Activated T-cell treated with anti-CD3 and anti-CD28 coated beads for 1 hour (primary cell): ENCODE data around the gene STX5.
"Not testable (repeated sequence)": the region's sequence is repeated elsewhere in the genome, so short reads cannot be mapped to it uniquely, and the experiment has no call there.

Source experiments
- DNase-seq: peaks from one replicate; pipeline ENCODE4 v3.0.0-alpha.2; 2020; ENCODE audit warnings: low read depth

Gene STX5

DNA sequence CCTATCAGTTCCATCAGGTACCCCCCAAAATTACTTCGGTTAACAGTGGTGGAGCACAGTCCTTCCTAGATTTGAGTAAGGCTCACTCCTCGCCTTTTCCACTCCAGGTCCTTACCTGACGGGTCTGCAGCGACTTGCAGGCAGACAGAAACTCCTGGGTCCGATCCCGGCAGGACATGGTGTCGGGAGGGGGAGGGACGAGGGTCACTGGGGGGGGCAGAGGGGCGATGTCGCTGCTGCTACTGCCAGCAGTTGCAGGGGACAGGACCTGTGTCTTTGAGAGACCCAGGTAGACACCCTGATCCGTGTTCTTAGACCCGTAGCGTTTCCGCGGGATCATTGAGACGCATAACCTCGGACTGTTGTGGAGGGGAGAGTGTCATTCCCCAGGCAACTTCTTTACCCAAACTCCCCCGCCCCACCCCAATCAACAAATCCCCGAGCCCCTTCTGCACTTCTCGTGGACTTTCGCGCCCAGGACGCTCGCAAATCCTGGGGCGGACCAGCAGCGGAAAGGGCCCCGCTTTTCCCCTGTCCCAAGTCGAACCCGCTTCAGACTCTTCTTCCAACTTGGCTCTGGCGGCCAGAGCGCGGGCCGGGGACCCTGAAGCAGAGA lies 839 bp downstream of the STX5 start:
- DNase-seq, result no peak

DNA sequence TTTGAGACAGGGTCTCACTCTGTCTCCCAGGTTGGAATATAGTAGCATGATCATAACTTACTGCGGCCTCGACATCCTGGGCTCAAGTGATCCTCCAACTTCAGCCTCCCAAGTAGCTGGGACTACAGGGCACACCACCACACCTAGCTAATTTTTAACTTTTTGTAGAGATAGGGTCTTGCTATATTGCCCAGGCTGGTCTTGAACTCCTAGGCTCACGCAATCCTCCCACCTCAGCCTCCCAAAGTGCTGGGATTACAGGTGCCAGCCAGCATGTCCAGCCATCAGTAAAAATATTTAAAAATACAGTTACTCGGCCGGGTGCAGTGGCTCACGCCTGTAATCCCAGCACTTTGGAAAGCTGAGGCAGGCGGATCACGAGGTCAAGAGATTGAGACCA lies 3.7 kb downstream of the STX5 start:
- DNase-seq, result not testable (repeated sequence)

DNA sequence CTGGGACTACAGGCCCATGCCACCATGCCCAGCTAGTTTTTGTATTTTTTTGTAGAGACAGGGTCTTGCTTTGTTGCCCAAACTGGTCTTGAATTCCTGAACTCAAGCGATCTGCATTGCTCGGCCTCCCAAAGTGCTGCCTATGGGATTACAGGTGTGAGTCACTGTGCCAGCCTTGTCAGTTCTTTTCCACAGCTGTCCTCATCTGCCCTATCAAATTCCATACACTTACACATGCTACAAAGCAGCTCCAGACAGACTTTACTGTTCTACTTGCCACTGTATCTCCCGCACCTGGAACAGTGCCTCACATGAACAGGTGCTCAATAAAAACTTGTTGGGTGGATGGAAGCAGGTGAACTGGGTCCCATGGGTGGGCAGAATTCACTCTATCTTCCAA lies 8.2 kb downstream of the STX5 start:
- no peak for DNase-seq

DNA sequence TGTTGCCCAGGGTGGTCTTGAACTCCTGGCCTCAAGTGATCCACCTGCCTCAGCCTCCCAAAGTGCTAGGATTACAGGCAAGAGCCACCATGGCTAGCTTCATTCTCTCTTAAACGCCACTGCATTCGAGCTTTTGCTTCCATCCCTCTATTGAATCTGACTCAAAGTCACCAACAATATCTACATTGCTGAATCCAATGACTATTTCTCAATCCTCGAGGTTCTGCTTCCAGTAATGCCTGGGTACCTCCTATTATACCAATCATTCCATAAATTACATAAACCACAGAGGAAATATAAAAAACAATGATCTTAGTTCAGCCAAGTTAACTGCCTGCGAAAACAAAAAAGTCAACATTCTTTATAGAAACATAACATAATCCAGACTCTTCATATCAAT lies 14.7 kb downstream of the STX5 start:
- no peak for DNase-seq

DNA sequence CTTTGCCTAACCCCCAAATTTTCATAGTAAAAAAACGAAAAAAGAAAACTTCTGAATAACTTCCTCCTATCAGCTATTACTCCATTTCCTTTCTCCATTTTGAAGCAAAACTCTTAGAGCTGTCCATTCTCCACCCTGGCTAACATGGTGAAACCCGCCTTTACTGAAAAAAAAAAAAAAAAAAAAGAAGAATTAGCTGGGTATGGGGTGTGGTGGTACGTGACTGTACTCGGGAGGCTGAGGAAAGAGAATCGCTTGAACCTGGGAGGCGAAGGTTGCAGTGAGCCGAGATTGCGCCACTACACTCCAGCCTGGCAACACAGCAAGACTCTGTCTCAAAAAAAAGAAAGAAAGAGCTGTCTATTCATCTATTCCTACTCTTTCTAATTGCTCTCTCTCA lies 15.3 kb downstream of the STX5 start:
- DNase-seq, result no peak

DNA sequence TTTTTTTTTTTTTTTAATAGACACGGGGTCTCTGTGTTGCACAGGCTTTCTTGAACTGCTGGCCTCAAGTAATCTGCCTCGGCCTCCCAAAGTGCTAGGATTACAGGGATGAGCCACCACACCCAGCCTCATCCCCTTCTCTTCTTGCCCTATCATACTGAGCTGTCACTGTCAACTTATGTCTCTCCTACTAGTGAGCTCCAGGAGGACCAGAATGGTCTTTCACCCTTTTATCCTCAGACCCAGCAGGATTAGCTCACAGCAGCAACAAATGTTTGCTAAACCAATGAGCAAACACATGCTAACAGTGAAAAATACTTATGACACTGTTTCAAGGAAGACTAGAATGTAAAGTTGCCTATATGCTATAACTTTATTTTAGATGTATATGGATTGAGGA lies 20.2 kb downstream of the STX5 start:
- DNase-seq, result no peak

DNA sequence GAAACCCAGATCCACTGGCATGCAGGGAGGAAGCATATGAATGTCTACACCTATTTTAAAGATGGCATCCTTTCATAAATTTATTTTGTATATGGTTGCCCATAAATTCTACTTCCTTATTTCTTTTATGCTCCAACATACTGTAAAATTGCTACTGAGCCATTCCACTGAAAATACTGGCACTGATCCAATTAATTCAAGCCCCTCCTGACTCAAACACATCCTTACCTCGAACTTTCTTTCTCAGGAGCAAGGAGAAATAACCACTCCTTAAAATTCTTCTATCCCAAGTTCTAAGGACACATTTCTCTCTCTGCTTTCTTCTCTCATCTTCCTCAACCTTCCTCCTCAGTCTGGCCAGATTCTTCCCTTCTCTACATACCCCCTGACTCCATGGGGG lies 21.1 kb downstream of the STX5 start:
- DNase-seq, result no peak

DNA sequence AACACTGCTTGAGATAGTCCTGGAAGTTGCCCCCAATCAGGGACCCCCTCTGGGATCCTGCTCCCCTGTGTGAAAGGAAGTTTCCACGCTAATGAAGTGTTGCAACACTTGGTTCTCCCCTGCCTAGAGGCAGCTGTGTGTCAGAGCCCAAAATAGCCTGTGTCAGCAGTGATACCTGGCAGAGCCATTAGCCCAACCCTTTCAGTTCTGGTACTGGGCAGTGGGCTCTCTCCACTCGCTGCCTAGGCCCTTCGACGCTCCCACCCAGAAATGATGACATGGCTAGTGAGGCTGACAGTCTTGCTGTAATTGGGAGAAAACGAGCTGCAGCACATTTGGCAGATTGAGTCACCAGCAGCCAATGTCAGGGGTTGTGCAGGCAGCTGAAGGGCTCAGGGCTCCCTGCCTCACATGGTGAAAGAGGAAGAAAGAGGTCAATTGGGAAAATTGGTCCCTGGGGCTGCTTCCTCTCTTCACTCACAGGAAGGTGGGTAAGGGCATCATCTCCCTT lies 25.2 kb downstream of the STX5 start:
- no peak for DNase-seq

DNA sequence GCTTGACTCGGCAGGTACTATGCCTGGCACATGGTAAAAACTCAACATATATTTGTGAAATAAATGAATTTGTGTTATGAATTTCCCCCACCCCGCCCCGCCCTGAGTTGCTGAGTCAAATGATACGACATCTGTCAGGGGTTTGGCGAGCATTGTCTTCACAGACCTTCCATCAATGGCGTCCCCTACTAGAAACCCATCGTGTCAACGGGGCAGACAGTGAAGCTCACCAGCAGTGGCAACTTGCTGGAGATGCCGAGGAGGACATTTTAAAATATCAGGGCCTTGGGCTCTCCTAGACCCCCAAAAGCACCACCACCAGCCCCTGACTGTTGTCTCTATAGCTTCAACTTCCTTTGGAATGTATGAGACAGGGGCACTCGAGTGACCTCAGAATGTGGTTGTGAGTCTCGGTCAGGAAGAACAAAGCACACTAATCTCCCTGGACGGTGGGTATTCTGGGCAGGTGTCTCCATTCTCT lies 25.9 kb downstream of the STX5 start:
- DNase-seq, result no peak

DNA sequence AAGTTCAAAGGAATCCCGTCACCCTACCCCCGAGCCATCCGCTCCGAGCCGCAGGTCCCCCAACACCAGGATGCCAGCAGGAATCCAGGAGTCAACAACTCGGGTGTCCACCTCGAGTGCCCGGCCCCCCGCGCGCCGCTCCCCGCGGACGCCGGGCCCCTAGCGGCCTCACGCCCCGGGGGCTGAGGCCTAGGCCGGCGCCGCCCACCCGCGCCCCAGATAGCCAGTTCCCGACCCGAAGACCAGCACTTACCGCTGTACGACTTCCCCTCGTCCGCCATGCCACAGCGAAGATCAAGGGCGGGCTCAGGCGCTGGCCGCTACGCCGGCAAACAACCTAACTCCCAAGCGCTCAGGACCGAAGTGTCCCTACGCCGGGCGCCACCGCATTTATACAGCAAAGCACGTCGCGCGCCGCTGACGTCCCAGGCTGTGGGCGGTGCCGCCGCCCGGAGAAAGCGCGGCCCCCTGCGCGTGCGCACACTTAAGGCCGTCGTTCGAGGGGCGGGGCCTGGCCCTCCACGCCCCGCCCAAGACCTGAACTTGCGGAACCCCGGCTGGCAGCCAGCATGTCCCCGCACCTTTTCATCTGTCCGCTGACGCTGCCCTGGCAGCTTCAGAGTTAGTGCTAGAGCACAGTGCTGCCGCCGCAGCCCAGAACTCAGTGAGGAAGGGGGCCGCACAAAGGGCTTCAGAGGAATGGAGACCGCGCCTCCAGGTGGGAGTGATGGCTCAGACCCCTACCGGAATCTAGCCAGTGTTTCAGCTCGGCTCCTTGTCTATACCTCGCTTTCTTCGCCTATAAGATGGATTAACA lies 26.6 kb downstream of the STX5 start, which contains the start of gene NXF1:
TSS of gene NXF1 (minus strand) at position 365 of the 817 bp plus-strand sequence. CDS start at position 281, 84 bp downstream.
- DNase-seq, result peak; percentile 96

DNA sequence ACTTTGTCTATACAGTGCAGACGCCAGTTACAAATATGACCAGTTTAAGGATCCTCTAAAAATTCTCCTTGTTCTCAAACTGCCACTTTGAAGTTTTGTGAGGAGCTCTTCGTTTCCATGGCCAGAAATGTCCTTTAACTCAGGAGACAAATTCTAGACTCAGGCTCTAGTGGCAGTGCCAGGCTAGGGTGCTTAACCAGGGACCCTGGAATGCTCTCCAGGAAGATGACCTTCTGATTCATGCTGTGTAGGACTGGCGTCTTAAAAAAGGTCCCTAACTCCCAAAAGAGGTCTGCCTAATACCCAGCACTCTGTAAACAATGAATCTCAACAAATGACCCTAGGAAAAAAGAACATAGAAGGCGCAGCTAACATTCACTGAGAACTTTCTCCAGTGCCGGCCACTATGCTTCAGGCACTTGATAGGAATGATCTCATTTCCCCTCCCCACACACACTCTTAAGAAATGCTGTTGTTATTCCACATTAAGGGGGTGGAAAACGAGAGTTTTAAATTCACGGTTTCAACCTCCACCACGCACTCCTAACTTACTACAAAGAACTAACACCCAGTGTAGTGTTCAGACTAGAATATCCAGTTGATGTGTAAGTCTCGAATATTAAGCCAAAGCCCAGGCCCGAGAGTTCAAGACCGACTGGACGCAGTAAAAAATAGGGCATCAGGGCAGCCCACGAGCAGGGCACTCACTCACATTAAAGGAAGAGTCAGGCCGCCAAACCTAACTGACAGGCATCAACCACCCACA lies 27.4 kb downstream of the STX5 start:
- no peak for DNase-seq

DNA sequence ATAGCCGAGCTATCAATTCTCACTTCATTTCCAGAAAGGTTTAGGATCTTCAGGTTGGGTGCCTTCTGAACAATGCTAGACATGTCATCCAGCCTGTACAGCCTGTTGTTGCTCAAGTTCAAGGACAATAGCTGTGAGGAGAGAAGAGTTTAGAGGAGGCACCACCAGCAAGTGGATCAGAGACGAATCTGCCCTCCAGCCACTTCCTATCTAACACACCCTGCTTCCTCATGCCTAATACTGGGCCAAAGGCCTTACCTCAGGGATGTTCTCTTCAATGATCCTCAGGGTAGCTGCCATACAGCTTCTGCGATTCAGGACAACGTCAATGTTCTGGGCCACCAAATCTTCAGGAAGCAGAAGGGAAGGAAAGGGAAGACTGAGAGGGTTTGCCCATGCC lies 30.8 kb downstream of the STX5 start:
- DNase-seq, result no peak

DNA sequence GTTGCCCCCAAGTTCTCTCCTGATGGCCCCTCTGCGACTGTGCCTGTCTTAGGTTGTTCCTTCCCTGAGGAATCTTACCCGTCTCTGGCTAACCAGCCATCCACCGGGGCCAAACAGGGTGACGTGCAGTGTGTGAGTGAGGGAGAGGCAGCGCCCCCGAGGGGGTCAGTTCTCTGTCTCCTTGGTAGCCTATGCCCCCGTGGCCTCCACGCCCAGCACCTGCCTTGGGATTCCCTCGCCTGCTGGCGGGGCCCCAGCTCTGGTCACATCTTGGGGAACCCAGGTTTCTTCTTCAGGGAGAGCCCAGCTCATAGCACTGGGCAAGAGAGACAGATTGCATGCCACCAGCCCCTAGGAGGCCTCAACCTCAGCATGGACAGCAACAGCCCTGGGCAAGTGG lies 32.4 kb downstream of the STX5 start:
- DNase-seq, result no peak

DNA sequence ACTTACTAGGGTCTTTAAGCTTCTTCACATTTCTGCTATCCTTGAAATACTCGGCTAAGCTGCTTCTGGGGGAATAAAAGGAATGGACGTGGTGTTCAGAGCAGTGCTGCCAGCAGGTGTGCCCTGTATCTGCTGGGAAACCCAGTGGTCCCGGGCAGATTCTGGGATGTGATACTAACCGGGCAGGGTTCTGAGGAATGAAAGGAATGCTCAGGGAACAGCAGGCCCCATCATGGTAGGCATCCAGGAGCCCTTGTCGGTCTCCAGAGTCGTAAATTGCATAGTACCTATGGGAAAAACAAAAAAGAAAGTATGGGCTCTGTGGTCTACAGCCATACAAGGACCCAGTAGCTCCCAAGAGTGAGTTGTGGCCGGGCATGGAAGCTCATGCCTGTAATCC lies 35.6 kb downstream of the STX5 start:
- DNase-seq, result no peak

DNA sequence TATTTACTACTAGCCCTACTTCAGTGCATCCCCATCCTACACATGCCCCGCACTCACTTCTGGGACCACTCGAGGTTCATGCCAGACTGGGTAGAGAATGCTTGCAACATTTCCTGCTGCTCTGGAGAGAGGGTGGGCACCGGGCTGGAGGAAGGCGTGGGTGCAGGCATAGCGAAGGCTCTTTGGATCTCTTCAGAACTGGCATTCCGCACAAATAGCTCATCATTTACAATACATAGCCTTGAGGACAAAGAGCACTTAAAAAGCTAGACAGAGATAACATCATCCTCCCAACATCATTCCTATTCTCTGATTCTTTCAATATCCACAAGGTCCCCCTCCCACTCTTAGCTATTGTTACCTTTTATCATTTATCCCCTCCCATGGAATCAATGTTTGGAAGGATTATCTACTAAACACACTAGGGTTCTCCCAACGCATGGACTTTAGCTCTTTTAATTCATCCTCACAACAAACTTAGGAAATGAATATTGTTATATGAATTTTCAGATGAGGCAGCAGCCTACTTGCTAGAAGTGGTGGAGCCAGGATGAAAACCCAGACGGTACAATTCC lies 37.6 kb downstream of the STX5 start:
- no peak for DNase-seq

DNA sequence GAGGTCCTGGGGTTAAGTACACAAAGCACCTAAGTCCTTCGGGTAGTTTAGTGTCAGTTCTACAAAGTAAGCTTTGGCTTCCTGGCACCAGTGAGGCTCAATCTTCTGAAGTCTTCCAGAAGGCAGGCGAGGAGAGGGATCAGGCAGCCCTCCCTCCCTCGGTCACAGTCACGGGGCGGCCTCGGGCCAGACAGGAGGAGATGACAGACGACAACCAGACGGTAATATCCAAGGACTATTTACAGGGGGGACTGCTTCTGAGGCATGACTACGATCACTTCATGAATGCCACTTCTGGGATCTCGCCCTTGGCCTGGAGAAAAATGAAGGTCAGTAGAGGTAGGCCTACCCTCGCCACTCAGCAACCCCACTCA lies 39.7 kb downstream of the STX5 start:
- DNase-seq, result no peak

DNA sequence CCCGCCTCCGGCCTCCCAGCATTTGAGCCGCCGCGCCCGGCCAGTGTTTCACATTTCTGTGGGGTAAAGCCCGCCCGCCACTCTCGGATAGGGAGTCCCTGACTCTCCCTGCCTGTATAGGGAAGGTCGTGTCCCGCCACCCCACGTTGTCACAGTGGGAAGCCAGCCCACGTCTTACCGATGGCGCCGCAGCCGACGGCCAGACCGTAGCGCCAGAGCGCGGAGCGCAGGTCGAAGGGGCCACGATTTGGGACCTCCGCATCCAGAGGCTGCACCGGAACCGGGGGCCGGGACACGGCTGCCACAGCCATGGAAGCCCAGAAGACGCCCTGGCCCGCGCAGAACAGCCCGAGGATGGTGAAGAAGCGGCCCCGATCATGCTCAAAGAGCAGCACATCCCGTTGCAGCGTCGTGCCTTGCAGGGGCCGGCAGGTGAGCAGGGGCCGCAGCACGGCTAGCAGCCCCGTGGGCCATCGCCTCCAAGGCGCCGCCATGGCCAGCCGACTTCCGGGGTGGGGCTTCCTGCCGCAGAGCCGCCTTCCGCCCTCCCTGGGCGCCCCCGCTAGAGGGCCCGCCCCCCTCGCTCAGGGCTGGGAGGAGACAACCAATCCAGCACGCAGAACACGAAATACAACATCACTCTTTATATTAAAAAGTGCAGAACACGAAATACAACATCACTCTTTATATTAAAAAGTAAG lies 40.2 kb downstream of the STX5 start, which contains the start of gene TMEM223:
TSS of gene TMEM223 (minus strand) at position 506 of the 701 bp plus-strand sequence. CDS start at position 494, 12 bp downstream.
- DNase-seq, result peak; percentile 86

DNA sequence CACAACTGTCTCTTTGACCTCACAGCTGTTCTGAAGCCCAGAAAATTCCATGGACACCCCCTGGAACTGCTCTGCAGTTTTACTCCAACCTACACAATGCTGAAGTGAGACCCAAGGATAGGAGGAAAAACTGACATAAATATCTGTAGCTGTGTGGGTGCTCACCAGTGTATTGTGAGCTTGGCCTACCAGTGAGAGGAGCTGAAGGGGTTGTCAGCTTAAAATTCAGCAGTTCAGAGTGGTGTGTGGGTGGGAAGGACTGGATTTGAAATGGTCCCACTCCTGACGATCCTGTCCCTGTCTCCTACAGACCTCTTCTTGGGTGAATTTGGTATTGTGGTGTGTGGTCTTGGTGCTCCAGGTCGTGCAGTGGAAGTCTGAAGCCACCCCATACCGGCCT lies 42.3 kb downstream of the STX5 start:
- no peak for DNase-seq

DNA sequence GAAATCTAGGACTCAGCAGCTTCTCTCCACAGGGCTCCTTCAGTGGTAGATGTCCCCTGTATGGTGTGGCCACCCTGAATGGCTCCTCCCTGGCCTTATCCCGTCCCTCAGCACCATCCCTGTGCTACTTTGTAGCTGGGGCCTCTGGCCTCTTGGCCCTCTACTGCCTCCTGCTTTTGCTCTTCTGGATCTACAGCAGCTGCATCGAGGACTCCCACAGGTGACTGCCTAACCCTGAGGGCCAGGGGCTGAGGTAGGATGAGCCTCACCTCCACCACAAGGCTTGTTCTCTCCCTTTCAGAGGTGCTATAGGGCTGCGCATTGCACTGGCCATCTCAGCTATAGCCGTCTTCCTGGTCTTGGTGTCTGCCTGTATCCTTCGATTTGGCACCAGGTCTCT lies 42.9 kb downstream of the STX5 start:
- no peak for DNase-seq

DNA sequence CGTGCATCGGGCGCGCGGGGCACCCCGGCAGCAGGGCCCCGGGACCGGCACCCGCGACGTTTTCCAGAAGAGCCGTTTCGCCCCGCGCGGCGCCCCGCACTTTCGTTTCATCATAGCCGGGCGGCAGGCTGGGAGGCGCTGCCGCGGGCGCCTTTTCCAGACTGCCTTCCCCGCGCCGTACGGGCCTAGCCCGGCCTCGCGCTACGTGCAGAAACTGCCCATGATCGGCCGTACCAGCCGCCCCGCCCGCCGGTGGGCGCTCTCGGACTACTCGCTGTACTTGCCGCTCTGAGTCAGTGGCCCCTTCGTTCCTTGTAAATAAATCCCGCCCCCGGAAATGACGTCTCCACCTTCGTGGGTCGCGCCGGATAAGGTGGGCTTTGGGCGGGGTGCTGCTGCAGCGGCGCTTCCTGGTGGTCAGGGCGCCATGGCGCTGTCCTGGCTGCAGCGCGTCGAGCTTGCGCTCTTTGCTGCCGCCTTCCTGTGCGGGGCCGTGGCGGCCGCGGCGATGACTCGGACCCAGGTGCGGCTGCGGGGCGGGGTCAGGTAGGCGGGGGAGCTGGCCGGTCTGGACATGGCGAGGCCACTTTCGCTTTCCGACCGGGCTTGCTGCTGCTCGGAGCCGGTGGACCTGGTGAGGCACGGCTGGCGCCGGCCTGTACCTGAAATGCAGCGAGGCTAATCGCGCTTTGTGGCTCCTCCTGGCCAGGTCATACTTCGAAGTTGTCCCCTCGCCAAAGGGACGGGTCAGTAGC lies 44.7 kb downstream of the STX5 start, which contains the start of gene TMEM179B:
TSS of gene TMEM179B (plus strand) at position 398 of the 755 bp plus-strand sequence. CDS start at position 428, 30 bp downstream.
- peak; percentile 98 for DNase-seq
